NCI-H524 treated with DMSO at 0.1 percent for 48 hours (cell line): ENCODE results near the gene MS4A6E.
"Not testable (repeated sequence)": the region's sequence is repeated elsewhere in the genome, so short reads cannot be mapped to it uniquely, and the experiment has no call there.

ENCODE experiments used
- DNase-seq: peaks from one replicate; lab custom pipeline; 2025; lab: John Stamatoyannopoulos, UW

MS4A6E gene

GRCh38 chr11:60336767-60337391 is 9.8 kb downstream of the MS4A6E start:
- no peak for DNase-seq

GRCh38 chr11:60338053-60338452 is 11.0 kb downstream of the MS4A6E start:
- no peak for DNase-seq

- DNase-seq: no peak
Observed at GRCh38 chr11:60339356-60339755, 12.3 kb downstream of the MS4A6E start.

- DNase-seq: no peak
Observed at GRCh38 chr11:60343094-60343704, 16.1 kb downstream of the MS4A6E start.

DNA sequence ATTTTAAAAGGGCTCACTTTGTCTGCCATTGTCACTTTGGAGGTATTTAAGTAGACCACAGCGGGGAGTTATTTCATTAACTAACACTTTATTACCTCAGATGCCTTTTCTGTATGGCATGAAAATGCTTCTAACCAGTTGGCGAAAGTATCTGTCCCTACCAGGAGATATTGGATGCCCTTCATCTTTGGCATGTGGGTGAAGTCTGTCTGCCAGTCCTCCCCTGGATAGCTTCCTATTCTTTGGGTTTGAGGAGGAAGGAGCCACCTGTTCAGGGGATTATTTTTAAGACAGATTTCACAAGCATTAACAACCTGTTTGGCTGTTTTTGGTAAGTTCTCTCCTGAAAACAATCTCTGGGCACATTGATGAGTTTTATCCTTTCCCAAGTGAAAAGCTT is 17.1 kb downstream of the MS4A6E start:
- no peak for DNase-seq

- DNase-seq: no peak
Observed at GRCh38 chr11:60345489-60345888, 18.4 kb downstream of the MS4A6E start.

- no peak for DNase-seq
Observed at GRCh38 chr11:60347084-60347797, 20.2 kb downstream of the MS4A6E start.

DNA sequence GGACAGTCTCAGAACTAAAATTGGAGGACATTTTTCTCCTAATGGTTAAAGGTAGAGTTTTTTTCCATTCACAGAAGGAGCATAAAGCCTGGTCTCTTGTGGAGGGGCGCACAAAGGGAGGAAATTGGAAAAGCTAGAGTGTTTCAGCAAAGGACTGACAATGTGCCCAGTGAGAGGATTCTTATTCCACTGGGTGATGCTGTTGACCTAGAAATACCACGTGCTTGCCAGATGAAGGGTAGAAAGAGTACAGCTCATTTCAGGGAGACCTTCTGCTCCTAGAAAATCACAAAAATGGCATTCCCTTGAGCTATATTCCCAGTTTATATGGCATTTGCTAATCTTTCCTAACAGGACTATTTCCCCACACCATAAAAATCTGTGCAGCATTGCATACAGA is 21.1 kb downstream of the MS4A6E start:
- no peak for DNase-seq

DNA sequence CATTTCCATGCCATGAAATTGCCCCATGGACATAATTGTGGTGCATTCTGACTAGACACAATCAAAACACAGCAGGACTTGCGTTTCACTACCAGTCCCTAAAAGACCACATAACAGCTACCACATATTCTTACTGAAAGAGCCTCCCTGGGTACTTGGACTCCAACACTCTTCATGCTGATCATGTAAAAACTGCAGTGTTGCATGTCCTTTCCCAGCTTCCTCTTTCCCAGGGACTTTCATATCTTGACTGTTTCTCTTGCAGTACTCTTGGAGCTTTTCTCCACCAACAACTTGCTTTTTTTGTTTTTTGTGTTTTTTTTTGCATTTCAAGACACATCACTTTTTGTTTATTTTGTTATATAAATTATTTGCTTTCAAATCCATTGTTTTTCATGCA is 22.9 kb downstream of the MS4A6E start:
- no peak for DNase-seq

DNA sequence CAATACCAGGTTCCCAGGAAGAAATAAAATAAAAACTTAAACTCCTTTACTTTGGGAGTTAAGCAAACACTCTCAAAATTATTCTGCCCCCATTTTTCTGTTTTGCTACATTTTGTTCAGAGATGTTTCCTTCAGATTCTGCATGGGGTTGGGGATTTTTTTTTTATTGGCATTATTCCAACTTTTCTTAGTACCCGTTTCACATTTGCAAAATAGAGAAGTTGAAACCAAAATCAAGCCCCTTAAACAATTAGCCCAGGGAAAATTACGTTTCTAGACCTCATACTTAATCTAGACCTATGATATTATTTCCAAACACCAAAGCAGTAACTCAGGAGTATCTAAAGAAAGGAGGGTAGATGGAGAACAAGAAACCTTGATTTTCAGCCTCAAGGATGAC is 30.7 kb downstream of the MS4A6E start:
- no peak for DNase-seq

DNA sequence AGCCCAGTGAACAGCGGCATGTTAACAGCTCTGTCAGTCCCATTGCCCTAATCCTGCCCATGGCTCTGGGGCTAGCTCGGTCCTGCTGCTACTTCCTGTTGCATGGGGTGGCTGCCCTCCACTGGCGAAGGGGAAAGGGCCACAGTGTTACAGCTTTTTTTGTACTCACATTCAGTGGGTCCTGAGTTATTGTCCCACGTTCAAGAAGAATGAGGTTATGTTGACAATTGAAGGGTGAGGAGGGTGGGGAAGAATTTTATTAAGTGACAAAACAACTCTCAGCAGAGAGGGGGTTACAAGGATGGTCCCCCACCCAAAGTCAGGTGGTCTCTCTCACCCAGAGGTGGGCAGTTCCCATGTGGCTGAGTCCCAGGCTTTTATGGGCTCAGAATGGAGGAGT is 33.6 kb downstream of the MS4A6E start:
- no peak for DNase-seq

GRCh38 chr11:60362241-60362640 is 35.2 kb downstream of the MS4A6E start:
- no peak for DNase-seq

DNA sequence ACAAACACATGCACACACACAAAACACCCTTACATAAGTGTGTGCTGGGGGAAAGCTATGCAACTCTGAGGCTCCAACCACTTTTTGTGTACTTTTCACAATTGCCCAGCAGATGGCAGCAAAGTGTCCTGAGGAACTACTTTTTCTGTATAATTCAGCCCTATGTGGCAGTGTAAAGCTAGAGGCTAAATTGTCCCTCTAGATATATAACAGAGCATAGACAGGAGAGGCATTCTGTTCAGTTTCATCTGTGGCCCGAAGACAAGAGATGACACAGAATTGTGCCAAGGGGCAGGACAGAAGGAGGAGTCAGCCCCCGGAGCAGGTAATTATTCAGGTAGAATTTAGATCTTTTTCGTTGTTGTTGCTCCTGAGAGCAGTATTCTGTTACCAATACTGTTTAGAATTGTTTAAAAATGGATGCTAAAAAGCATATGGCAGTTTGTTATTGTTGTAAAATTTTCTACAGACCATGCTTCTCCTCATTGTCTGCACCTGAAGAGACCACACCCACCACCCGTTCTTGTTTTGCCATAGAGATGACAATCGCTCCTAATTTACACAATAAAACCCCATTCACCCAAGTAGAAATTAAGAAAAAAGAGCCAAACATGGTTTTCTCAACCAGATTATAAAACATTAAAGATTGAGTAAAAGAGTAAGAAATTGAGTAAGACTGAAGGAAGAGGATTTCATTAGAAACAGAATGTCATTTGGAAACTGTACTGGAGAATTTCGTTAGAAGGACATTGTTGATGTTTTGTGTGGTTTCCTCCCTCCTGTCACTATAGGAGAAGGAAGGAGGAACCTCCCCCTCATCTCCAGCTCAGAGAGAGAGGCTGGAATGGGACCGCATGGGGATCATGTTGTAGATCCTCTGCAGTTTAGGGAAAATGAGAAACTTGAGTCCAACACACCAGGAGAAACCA is 36.8 kb downstream of the MS4A6E start:
- no peak for DNase-seq

DNA sequence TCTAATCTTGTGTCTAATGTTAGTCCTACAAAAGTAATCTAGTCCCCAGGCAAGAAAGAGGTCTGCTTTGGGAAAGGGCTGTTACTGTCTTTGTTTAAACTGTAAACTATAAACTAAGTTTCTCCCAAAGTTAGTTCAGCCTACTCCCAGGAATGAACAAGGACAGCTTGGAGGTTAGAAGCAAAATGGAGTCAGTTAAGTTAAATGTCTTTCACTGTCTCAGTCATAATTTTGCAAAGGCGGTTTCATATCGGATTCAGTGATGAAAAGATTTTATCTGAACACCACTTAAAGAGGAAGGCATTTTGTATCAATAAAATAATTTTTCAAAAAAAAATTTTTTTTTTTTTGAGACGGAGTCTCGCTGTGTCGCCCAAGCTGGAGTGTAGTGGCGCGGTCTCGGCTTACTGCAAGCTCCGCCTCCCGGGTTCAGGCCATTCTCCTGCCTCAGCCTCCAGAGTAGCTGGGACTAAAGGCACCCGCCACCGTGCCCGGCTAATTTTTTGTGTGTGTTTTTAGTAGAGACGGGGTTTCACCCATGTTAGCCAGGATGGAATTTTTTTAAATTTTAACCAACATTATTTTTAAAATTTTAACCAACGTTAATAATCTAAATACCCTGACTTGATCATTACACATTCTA is 39.3 kb downstream of the MS4A6E start:
- not testable (repeated sequence) for DNase-seq

DNA sequence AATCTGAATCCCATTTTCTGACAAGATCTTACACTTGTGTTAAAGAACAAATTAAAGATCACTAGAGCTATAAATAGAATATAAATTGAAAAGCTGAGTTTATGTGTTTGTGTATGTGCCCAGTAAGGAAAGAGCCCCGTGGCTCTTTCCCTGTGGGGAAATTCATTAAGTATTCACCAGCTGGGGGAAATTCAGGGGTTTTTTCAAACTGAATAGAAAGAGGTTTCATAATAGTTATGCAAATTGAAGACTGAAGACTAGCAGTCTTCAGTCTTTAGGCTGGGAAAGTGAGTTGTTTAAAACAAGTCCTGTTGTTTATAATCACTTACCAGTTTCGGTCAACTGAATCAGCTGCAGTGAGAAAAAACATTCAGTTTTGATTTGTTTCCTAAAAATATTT is 40.0 kb downstream of the MS4A6E start:
- DNase-seq: no peak

GRCh38 chr11:60367896-60368295 is 40.8 kb downstream of the MS4A6E start:
- no peak for DNase-seq

DNA sequence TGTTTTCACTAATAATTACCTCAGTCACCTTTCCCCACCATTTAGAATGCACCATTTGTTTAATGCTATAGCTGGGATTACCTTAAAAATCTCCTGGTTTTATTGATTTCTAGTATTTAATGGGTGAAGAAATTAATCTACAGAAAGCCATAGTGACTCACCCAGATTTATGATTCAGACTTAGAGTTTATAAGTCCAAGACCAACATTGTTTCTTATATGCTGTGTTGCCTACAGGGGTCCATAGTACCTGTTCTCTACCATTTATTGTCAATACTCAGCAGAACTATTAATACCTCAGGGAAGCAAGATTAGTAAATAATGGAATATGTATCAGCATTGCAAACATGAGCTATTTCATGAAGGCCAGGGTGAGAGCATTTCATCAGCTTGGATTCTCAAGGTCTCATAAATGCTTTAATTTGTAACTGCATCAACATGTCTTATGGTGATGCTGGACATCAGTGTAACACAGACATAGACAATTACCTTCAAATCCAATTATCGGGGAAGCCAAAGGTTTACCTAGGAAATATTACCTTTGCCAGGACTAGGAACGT is 43.3 kb downstream of the MS4A6E start:
- DNase-seq: no peak

GRCh38 chr11:60370811-60371298 is 43.8 kb downstream of the MS4A6E start:
- no peak for DNase-seq

- DNase-seq: no peak
Observed at GRCh38 chr11:60371386-60371785, 44.3 kb downstream of the MS4A6E start.

- DNase-seq: no peak
Observed at GRCh38 chr11:60371854-60372253, 44.8 kb downstream of the MS4A6E start.

GRCh38 chr11:60372767-60373166 is 45.7 kb downstream of the MS4A6E start:
- no peak for DNase-seq
